SU-DHL-6 (cell line): ENCODE results near the gene PLA2G4A.

Experiments
- CTCF ChIP-seq: fragments of 200-600 bp; sonication (generic); IDR thresholded peaks from one replicate; pipeline ENCODE4 v1.5.1; 2017; ENCODE audit warnings: antibody characterized with exemption, mild to moderate bottlenecking, low read length, moderate library complexity; ENCODE audit not compliant: insufficient read depth, poor library complexity, severe bottlenecking
- EZH2phosphoT487 ChIP-seq: fragments of 200-600 bp; sonication (generic), shearing (Covaris generic); conservative IDR thresholded peaks from 2 replicates; pipeline ENCODE4 v1.6.1; 2018; ENCODE audit warnings: mild to moderate bottlenecking, antibody characterized with exemption, low read length, moderate library complexity, mixed read lengths

- TF ChIP-seq CTCF (no peak), EZH2phosphoT487 (no peak)
Measured at GRCh38 chr1:186858923-186859322, 30.2 kb downstream of the PLA2G4A start.
